ENCODE results near the gene VAX1.

- TF ChIP-seq CTCF (IDR thresholded peaks at IDR 0.05; ENCODE audit: insufficient read depth, low read length, poor library complexity, severe bottlenecking), result no peak
- TF ChIP-seq EZH2phosphoT487 (conservative IDR thresholded peaks at IDR 0.05; ENCODE audit: low read length), result no peak
Measured at GRCh38 chr10:117137911-117138642, at the start of gene VAX1.
